ENCODE data around the gene POLR1C. TPM values are rescaled to one million over a fixed set of nuclear protein-coding genes. Genes with fewer than 3 reads are reported as not detected.
A peak's percentile ranks its signal among the peaks of the same experiment; 100 is the strongest.
"Not testable (repeated sequence)": the region's sequence is repeated elsewhere in the genome, so short reads cannot be mapped to it uniquely, and the experiment has no call there.

Gene POLR1C
- total and polyA plus RNA-seq, 2 experiments from 2014 or later: 28.6 to 38.8 TPM

DNA sequence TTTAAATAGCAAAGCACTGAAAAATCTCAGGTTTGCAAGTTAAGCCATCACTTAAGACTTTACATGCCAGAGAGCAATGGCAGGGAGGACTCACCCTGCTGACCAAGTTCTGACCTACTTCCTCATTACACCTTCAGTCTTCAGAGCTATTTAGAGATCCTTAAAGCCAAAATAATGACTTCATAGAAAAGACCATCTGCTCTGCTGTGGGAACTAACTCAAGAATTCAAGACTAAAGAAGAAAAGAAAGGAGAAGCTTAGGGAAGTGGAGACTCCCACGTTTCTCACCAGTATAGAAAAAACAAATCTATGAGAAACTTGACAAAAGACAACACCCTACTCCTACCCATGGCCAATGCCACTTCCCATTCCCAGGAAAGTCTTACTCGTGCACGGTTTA lies 30.3 kb downstream of the POLR1C start:
- Histone ChIP-seq H3K9me3 (ENCODE audit: low read depth) (no peaks in the 10 kb centered on the region), H3K27me3 (no peaks in the 10 kb centered on the region), H3K4me3 (no peak overlapping the region), H3K27ac (no peak overlapping the region), H3K36me3 (peaks cover 81% of the 10 kb centered on the region), H3K4me1 (ENCODE audit: low read depth) (no peaks in the 10 kb centered on the region)
- TF ChIP-seq CTCF (IDR thresholded peaks at IDR 0.05; ENCODE audit: low read depth, low read length): no peak
- DNase-seq (ENCODE audit: low read depth in 1 of 2, low spot score in 1 of 2): no peak

DNA sequence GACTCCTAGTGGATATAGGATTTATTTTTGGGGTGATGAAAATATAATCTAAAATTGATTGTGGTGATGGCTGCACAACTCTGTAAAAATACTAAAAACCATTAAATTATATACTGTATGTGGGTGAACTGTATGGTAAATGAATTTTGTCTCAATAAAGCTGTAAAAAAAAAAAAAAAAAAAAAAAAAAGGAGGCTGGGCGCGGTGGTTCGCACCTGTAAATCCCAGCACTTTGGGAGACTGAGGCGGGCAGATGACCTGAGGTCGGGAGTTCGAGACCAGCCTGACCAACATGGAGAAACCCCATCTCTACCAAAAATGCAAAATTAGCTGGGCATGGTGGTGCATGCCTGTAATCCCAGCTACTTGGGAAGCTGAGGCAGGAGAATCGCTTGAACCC lies 40.7 kb downstream of the POLR1C start:
- H3K27ac ChIP-seq; H3K27me3 ChIP-seq; DNase-seq (ENCODE audit: low read depth in 1 of 2, low spot score in 1 of 2); H3K9me3 ChIP-seq (ENCODE audit: low read depth); H3K4me1 ChIP-seq (ENCODE audit: low read depth); H3K4me3 ChIP-seq: not testable (repeated sequence)
- peaks cover 78% of the 10 kb centered on the region for H3K36me3 ChIP-seq

GRCh38 chr6:43559328-43559727 lies 42.4 kb downstream of the POLR1C start:
- Histone ChIP-seq H3K27me3 (no peaks in the 10 kb centered on the region), H3K4me1 (ENCODE audit: low read depth) (no peaks in the 10 kb centered on the region), H3K4me3 (no peak overlapping the region), H3K9me3 (ENCODE audit: low read depth) (no peaks in the 10 kb centered on the region), H3K36me3 (peaks cover 83% of the 10 kb centered on the region), H3K27ac (no peak overlapping the region)
- DNase-seq (ENCODE audit: low read depth in 1 of 2, low spot score in 1 of 2): no peak
- TF ChIP-seq CTCF (IDR thresholded peaks at IDR 0.05; ENCODE audit: low read depth, low read length): no peak

- Histone ChIP-seq H3K27ac (no peak overlapping the region), H3K4me1 (ENCODE audit: low read depth) (peaks cover 8% of the 10 kb centered on the region), H3K9me3 (ENCODE audit: low read depth) (no peaks in the 10 kb centered on the region), H3K4me3 (no peak overlapping the region), H3K36me3 (peaks cover 45% of the 10 kb centered on the region), H3K27me3 (no peaks in the 10 kb centered on the region)
- DNase-seq (ENCODE audit: low read depth in 1 of 2, low spot score in 1 of 2): peak in 1 of 2 donors; percentile 36
- TF ChIP-seq CTCF (IDR thresholded peaks at IDR 0.05; ENCODE audit: low read depth, low read length): no peak
These were observed 54.1 kb downstream of the POLR1C start for GRCh38 chr6:43570876-43571441.

Other genes with a start within 250 kb of the POLR1C start
- gene SLC22A7, start 218.8 kb upstream of the POLR1C start, total RNA-seq: not detected in 2 replicates
- gene SLC22A7, start 218.8 kb upstream of the POLR1C start, polyA plus RNA-seq: 0.51 TPM in 1 of 2 replicates, not detected in the other
- 1.4 and 5.2 TPM in 2 replicates for gene CRIP3, start 208.3 kb upstream of the POLR1C start, total RNA-seq
- 3.6 and 3.8 TPM in 2 replicates for gene CRIP3, start 208.3 kb upstream of the POLR1C start, polyA plus RNA-seq
- gene ZNF318, start 147.4 kb upstream of the POLR1C start, total RNA-seq: 14.8 and 27.2 TPM in 2 replicates
- gene ZNF318, start 147.4 kb upstream of the POLR1C start, polyA plus RNA-seq: 16.2 and 22.9 TPM in 2 replicates
- 19.8 and 25.6 TPM in 2 replicates for gene ABCC10, start 89.5 kb upstream of the POLR1C start, total RNA-seq
- gene ABCC10, start 89.5 kb upstream of the POLR1C start, polyA plus RNA-seq: 20.6 and 29.4 TPM in 2 replicates
- gene DLK2, start 61.5 kb upstream of the POLR1C start, total RNA-seq: 4.4 and 5.2 TPM in 2 replicates
- gene DLK2, start 61.5 kb upstream of the POLR1C start, polyA plus RNA-seq: 4.6 and 5.0 TPM in 2 replicates
- 24.7 and 31.2 TPM in 2 replicates for gene TJAP1, start 39.5 kb upstream of the POLR1C start, total RNA-seq
- gene TJAP1, start 39.5 kb upstream of the POLR1C start, polyA plus RNA-seq: 23.1 and 25.8 TPM in 2 replicates
- gene LRRC73, start 6.7 kb upstream of the POLR1C start, total RNA-seq: 3.3 and 3.4 TPM in 2 replicates
- 2.9 and 4.6 TPM in 2 replicates for gene LRRC73, start 6.7 kb upstream of the POLR1C start, polyA plus RNA-seq
- gene YIPF3, start 163 bp upstream of the POLR1C start, total RNA-seq: 145 and 195 TPM in 2 replicates
- gene YIPF3, start 163 bp upstream of the POLR1C start, polyA plus RNA-seq: 123 and 134 TPM in 2 replicates
- 29.5 and 31.3 TPM in 2 replicates for gene XPO5, start 58.9 kb downstream of the POLR1C start, total RNA-seq
- gene XPO5, start 58.9 kb downstream of the POLR1C start, polyA plus RNA-seq: 29.4 and 51.8 TPM in 2 replicates
- 7.1 and 10.3 TPM in 2 replicates for gene POLH, start 59.1 kb downstream of the POLR1C start, total RNA-seq
- 5.5 and 5.6 TPM in 2 replicates for gene POLH, start 59.1 kb downstream of the POLR1C start, polyA plus RNA-seq
- 48.8 and 63.6 TPM in 2 replicates for gene GTPBP2, start 112.2 kb downstream of the POLR1C start, total RNA-seq
- gene GTPBP2, start 112.2 kb downstream of the POLR1C start, polyA plus RNA-seq: 16.4 and 22.8 TPM in 2 replicates
- gene MAD2L1BP, start 118.8 kb downstream of the POLR1C start, total RNA-seq: 34.0 and 68.4 TPM in 2 replicates
- 53.7 and 60.6 TPM in 2 replicates for gene MAD2L1BP, start 118.8 kb downstream of the POLR1C start, polyA plus RNA-seq
- 2.1 and 2.9 TPM in 2 replicates for gene RSPH9, start 127.9 kb downstream of the POLR1C start, total RNA-seq
- gene RSPH9, start 127.9 kb downstream of the POLR1C start, polyA plus RNA-seq: 5.8 and 8.1 TPM in 2 replicates
- 65.9 and 80.2 TPM in 2 replicates for gene MRPS18A, start 170.7 kb downstream of the POLR1C start, total RNA-seq
- 87.0 and 94.8 TPM in 2 replicates for gene MRPS18A, start 170.7 kb downstream of the POLR1C start, polyA plus RNA-seq